ENCODE measurements around the gene ZNF280D.

ZNF280D gene

DNA sequence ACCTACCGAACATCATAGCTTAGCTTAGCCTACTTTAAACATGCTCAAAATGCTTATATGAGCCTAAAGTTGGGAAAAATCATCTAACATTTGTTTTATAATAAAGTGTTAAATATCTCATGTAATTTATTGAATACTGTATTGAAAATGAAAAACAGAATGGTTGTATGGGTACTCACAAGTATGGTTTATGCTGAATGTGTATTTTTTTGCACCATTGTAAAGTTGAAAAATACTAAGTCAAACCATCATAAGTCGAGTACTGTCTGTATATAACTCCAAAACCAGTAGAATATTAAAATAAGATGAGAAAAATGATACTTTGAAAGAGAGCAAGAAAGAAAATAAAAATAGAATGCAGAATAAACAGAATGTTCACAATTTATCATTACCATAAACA lies 115.7 kb downstream of the ZNF280D start:
- TF ChIP-seq, protein P1, sequence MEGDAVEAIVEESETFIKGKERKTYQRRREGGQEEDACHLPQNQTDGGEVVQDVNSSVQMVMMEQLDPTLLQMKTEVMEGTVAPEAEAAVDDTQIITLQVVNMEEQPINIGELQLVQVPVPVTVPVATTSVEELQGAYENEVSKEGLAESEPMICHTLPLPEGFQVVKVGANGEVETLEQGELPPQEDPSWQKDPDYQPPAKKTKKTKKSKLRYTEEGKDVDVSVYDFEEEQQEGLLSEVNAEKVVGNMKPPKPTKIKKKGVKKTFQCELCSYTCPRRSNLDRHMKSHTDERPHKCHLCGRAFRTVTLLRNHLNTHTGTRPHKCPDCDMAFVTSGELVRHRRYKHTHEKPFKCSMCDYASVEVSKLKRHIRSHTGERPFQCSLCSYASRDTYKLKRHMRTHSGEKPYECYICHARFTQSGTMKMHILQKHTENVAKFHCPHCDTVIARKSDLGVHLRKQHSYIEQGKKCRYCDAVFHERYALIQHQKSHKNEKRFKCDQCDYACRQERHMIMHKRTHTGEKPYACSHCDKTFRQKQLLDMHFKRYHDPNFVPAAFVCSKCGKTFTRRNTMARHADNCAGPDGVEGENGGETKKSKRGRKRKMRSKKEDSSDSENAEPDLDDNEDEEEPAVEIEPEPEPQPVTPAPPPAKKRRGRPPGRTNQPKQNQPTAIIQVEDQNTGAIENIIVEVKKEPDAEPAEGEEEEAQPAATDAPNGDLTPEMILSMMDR (IDR thresholded peaks at IDR 0.05), result no peak

DNA sequence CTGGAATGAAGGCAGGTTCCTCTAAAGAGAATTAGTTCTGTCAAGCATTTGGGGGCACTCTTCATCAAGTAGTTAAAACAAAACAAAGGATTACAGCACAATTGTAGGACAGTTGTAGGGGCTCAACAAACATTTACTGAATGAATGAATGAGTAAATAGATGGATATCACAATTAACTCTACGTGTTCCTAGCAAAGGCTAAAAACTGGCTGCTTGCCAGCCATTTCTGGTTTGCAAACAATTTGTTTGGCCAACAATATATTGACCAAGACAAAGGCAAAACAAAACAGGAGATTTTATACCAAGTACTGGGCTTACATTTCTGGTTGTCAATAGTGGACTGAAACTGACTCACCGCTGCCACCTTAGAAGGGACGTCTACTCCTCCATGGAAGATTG lies 116.8 kb downstream of the ZNF280D start:
- TF ChIP-seq, protein P1 (IDR thresholded peaks at IDR 0.05), result no peak; the same call in 1 of the 2 replicates

DNA sequence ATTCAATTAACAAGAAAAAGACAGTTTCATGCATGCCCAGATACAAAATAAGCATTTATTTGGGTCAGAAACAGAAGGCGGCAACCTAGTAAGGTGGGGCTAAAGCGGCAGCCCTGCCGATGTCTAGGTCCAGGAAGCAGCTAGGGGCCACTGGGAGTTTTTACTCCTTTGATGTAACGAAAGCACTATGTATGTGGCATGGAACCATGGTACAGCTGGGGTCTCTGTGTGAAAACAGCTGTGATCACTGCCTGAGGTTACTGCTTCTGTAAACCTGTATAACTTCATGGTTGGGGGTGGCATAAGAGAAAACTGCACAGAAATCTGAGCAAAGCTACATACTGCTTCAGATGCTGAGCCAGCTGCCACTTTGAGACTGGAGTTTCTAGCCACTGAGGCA lies 119.5 kb downstream of the ZNF280D start:
- TF ChIP-seq, protein P1 (IDR thresholded peaks at IDR 0.05), result no peak

DNA sequence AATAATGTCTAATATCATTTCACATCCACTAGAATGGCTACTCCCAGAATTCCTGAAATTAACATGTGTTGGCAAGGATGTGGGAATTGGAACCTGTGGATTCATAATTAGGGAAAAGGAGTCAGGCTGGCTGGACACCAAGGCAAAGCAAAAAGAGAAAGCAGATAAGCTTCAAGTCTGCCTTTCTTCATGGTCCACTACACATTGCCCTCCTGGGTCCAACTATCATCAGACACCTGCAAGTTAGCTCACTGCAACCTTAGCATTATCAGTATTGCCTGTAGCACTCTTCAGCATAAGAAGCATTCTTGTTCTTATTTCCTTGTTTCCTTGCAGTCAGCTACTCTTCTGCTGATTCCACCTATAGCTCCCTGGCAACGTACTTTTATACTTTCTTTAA lies 124.3 kb downstream of the ZNF280D start:
- TF ChIP-seq, protein P1 (IDR thresholded peaks at IDR 0.05), result no peak

DNA sequence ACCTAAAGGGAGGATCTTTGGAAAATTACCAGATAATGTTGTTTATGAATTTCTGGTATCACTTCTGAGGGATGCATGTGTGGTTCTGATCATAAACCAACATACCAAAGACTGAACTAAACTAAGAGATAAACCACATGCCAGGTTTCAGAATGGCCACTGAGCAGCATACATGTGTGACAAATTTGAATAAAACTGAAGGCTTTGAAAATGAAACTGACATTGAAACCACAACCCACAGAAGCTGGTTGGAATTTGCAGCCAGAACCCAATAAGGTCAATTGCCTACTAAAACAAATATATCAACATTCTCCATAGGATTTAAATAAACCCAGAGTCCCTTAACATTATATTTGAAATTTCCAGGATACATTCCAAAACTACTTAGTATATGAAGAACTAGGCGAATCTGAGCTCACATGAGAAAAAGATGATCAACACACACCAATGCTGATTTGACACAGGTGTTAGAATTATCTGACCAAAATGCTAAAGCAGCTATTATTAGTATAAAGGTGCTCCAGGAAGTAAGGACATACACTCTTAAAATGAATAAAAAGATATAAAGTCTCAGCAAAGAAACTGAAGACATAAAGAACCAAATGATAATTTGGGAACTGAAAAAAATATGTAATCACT lies 125.0 kb downstream of the ZNF280D start:
- TF ChIP-seq, protein P1 (IDR thresholded peaks at IDR 0.05), result no peak

DNA sequence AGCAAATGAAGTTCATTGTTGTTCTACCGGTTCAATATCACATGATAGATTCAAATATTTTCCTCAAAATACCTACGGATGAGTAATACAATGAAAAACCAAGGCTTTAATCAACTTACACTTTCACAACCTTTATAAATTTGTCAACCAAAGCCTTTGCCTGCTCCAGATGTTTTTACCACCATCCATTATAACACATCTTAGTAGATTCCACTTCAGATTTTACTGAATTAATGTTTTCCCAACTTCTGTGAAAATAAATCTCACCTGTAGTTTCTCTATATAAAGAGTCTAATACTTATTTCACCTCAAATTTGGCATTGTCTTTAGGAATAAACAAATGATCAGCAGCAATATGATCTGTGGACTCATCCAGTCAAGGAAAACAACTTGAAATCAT lies 131.1 kb downstream of the ZNF280D start:
- TF ChIP-seq, protein P1 (IDR thresholded peaks at IDR 0.05), result no peak

DNA sequence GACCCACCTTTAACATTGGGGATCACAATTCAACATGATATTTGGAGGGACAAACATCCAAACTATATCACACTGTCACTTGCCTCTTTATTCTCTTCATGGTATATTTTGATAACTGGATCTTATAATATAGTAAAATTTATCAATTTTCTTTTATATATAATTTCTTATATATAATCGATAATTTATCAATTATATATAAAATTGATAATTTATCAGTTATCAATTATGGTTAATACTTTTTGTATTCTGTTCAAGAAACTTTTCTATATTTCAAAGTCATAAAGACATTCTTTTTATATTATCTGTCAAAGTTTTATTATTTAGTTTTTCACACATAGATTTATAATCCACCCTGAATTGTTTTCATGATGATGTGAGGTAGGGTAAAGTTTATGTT lies 132.9 kb downstream of the ZNF280D start:
- TF ChIP-seq, protein P1 (IDR thresholded peaks at IDR 0.05), result no peak

DNA sequence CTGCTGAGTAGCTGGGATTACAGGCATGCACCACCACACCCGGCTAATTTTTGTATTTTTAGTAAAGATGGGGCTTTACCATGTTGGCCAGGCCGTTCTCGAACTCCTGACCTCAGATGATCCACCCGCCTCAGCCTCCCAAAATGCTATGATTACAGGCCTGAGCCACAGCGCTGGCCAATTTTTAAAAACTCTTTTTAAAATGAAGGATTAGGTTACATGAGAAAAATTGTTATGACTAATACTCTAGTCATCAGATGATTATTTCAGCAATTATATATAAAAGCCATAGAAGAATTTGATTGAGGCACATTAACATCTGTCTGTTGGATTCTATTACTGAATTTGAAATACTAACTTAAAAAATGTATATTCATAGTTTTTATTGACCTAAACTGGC lies 134.3 kb downstream of the ZNF280D start:
- TF ChIP-seq, protein P1 (IDR thresholded peaks at IDR 0.05), result no peak
